MCF 10A (cell line): ENCODE data around the gene COL25A1. TPM values are rescaled to one million over a fixed set of nuclear protein-coding genes. Genes with fewer than 3 reads are reported as not detected.

Source experiments
- BruUV-seq: library from RNA; stranded (reverse); fragments of 400-500 nt; replicated peaks from 2 replicates; lab custom pipeline; 2021; lab: Mats Ljungman, UMichigan
- CTCF ChIA-PET: fragments of 300-600 bp; sonication (Branson Sonifier 250); formaldehyde crosslinking; extraction: SDS; loops from one replicate; lab custom pipeline; 2021; ENCODE audit warnings: antibody characterized with exemption, inconsistent platforms; lab: Yijun Ruan, JAX
- POLR2A ChIA-PET: fragments of 300-600, 350-650 bp; sonication (Branson Sonifier 250); formaldehyde crosslinking; extraction: SDS; loops from one replicate; lab custom pipeline; 2020; ENCODE audit warnings: antibody characterized with exemption, inconsistent platforms; lab: Yijun Ruan, JAX
- DNase-seq: peaks from one replicate; pipeline ENCODE4 v3.0.0-alpha.2; 2018; ENCODE audit not compliant: unreplicated experiment
- H3K27ac Mint-ChIP-seq: one replicate; pipeline ENCODE4 v1.8.0; 2022; ENCODE audit warnings: mild to moderate bottlenecking, low read depth, mixed read lengths; ENCODE audit not compliant: unreplicated experiment
- H3K27me3 Mint-ChIP-seq: one replicate; pipeline ENCODE4 v1.8.0; 2022; ENCODE audit warnings: mixed read lengths; ENCODE audit not compliant: insufficient read depth, unreplicated experiment
- H3K36me3 Mint-ChIP-seq: one replicate; pipeline ENCODE4 v1.8.0; 2022; ENCODE audit warnings: mild to moderate bottlenecking, moderate library complexity, mixed read lengths; ENCODE audit not compliant: insufficient read depth, unreplicated experiment
- H3K4me1 Mint-ChIP-seq: one replicate; pipeline ENCODE4 v1.8.0; 2022; ENCODE audit warnings: mixed read lengths; ENCODE audit not compliant: insufficient read depth, unreplicated experiment
- H3K4me3 Mint-ChIP-seq: one replicate; pipeline ENCODE4 v1.8.0; 2022; ENCODE audit warnings: mild to moderate bottlenecking, moderate library complexity, mixed read lengths; ENCODE audit not compliant: unreplicated experiment
- H3K9me3 Mint-ChIP-seq: one replicate; pipeline ENCODE4 v1.8.0; 2022; ENCODE audit warnings: mixed read lengths; ENCODE audit not compliant: unreplicated experiment
- CTCF ChIP-seq: fragments of 200-600 bp; IDR thresholded peaks from one replicate; pipeline ENCODE4 v1.8.0; 2022; ENCODE audit warnings: antibody characterized with exemption, mild to moderate bottlenecking; ENCODE audit not compliant: unreplicated experiment
- intact Hi-C: fragments of 100-400 bp; cut with micrococcal nuclease; formaldehyde crosslinking; loops from 2 replicates; pipeline ENCODE4 v1.14.1; 2022
- total RNA-seq: library from RNA; stranded (reverse); gene quantifications from 2 replicates; pipeline ENCODE4 v1.2.3, GENCODE V29; 2022

Gene COL25A1
- total RNA-seq, 1 experiment from 2014 or later = not detected

GRCh38 chr4:109207898-109208297, 94.6 kb downstream of the COL25A1 start:
- H3K27me3 Mint-ChIP-seq = no peaks in the 10 kb centered on the region
- DNase-seq = no peak
- peaks cover 14% of the 10 kb centered on the region for H3K4me1 Mint-ChIP-seq
- H3K9me3 Mint-ChIP-seq = no peaks in the 10 kb centered on the region
- ChIA-PET POLR2A (no interaction called here), CTCF (no interaction called here)
- TF ChIP-seq CTCF = no peak
- no peak overlapping the region for H3K4me3 Mint-ChIP-seq
- no TSS peak for BruUV-seq
- H3K36me3 Mint-ChIP-seq = no peaks in the 10 kb centered on the region
- H3K27ac Mint-ChIP-seq = no peak overlapping the region
- intact Hi-C loops = no loop called here

GRCh38 chr4:109207061-109207460, 95.4 kb downstream of the COL25A1 start:
- Mint-ChIP-seq H3K4me3 (no peak overlapping the region), H3K36me3 (no peaks in the 10 kb centered on the region), H3K9me3 (no peaks in the 10 kb centered on the region), H3K27me3 (no peaks in the 10 kb centered on the region), H3K4me1 (peaks cover 14% of the 10 kb centered on the region), H3K27ac (no peak overlapping the region)
- TF ChIP-seq CTCF = no peak
- POLR2A ChIA-PET = no interaction called here
- CTCF ChIA-PET = no interaction called here
- BruUV-seq = no TSS peak
- peak; percentile 66 for DNase-seq
- intact Hi-C loops = no loop called here

- no TSS peak for BruUV-seq
- Mint-ChIP-seq H3K4me1 (peaks cover 13% of the 10 kb centered on the region), H3K36me3 (no peaks in the 10 kb centered on the region), H3K9me3 (no peaks in the 10 kb centered on the region), H3K4me3 (no peak overlapping the region), H3K27ac (no peak overlapping the region), H3K27me3 (no peaks in the 10 kb centered on the region)
- no peak for TF ChIP-seq CTCF
- ChIA-PET CTCF (interaction anchor here (0.6 kb wide), 1 partner anchor 507 kb away, joined by 3 read pairs; no protein-coding TSS in a partner anchor), POLR2A (no interaction called here)
- DNase-seq = no peak
- intact Hi-C loops = no loop called here
Observed at GRCh38 chr4:109206620-109207019, 95.8 kb downstream of the COL25A1 start.

GRCh38 chr4:109205186-109205585, 97.3 kb downstream of the COL25A1 start:
- no peak for TF ChIP-seq CTCF
- intact Hi-C loops = no loop called here
- H3K27me3 Mint-ChIP-seq = no peaks in the 10 kb centered on the region
- peaks cover 9% of the 10 kb centered on the region for H3K4me1 Mint-ChIP-seq
- no peaks in the 10 kb centered on the region for H3K9me3 Mint-ChIP-seq
- no peak overlapping the region for H3K27ac Mint-ChIP-seq
- H3K4me3 Mint-ChIP-seq = no peak overlapping the region
- ChIA-PET POLR2A (no interaction called here), CTCF (no interaction called here)
- H3K36me3 Mint-ChIP-seq = no peaks in the 10 kb centered on the region
- no peak for DNase-seq
- no TSS peak for BruUV-seq
